OCI-LY7 (cell line): Measurements from ENCODE around the gene PRKAB2. TPM values are rescaled to one million over a fixed set of nuclear protein-coding genes. Genes with fewer than 3 reads are reported as not detected.

Experiments
- total RNA-seq, 2 experiments: library from RNA; depleted of rRNA in 1 of 2; stranded (reverse); fragments of >200 nt in 1 of 2; shearing (Covaris generic) in 1 of 2; gene quantifications; 2 replicates each; pipeline ENCODE4 v1.2.3, GENCODE V29; 2014 to 2022

PRKAB2 gene
- total RNA-seq, 2 experiments from 2014 or later: 11.6 to 17.4 TPM

Other genes with a start within 250 kb of the PRKAB2 start
- 16.5 and 21.2 TPM in 2 replicates for gene NBPF12, start 234.1 kb downstream of the PRKAB2 start, total RNA-seq (2014; rRNA removed; shearing (Covaris generic))
- 33.5 and 36.1 TPM in 2 replicates for gene NBPF12, start 234.1 kb downstream of the PRKAB2 start, total RNA-seq (2022)
- gene FMO5, start 52.9 kb upstream of the PRKAB2 start, total RNA-seq (2014; rRNA removed; shearing (Covaris generic)): 2.2 and 3.9 TPM in 2 replicates
- 1.7 and 2.9 TPM in 2 replicates for gene FMO5, start 52.9 kb upstream of the PRKAB2 start, total RNA-seq (2022)
- gene CHD1L, start 70.2 kb upstream of the PRKAB2 start, total RNA-seq (2014; rRNA removed; shearing (Covaris generic)): 42.2 and 52.7 TPM in 2 replicates
- gene CHD1L, start 70.2 kb upstream of the PRKAB2 start, total RNA-seq (2022): 52.5 and 58.7 TPM in 2 replicates